RPMI7951 (cell line): ENCODE results near the gene GMPS. TPM values are rescaled to one million over a fixed set of nuclear protein-coding genes. Genes with fewer than 3 reads are reported as not detected.
"Not testable (repeated sequence)": the region's sequence is repeated elsewhere in the genome, so short reads cannot be mapped to it uniquely, and the experiment has no call there.

ENCODE experiments used
- DNase-seq: peaks from one replicate; pipeline ENCODE4 v3.0.0-alpha.2; 2012; ENCODE audit warnings: low read depth
- total RNA-seq: library from RNA; depleted of rRNA; stranded (reverse); fragments of >200 nt; shearing (Covaris generic); gene quantifications from 2 replicates; pipeline ENCODE4 v1.2.3, GENCODE V29; 2014; rRNA removed

The GMPS gene
- total RNA-seq, result 58.1 and 89.0 TPM in 2 replicates

DNA sequence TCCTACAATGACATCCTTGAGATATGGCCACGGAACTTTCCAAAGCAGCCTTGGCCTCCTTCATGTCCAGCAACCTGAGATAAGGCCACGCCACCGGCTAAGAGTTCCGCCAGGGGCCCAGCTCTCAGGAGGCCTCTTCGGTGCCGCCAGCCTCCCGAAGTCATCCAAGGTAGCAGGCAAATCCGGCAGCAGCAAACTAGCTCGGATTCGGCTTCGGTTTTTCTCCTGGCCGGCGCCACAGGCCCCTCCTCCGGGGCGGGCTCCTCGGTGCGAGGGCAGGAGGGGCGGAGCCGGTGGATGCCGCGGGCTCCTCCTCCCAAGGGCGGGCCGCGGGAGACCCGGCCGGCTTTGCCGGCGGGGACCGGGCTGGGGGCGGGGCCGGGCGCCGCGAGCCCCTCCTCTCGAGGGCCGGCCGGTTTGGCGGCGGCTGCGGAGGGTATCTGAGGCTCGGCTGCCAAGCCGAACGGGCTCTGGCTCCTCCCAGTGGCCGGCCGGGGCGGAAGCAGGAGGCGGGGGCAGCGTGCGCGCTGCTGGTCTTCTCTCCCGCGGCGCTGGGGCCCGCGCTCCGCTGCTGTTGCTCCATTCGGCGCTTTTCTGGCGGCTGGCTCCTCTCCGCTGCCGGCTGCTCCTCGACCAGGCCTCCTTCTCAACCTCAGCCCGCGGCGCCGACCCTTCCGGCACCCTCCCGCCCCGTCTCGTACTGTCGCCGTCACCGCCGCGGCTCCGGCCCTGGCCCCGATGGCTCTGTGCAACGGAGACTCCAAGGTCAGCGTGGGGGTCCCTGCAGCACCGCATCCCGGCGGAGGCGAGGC lies at the start of gene GMPS:
Gene GMPS, plus strand, starts transcription at position 518 of the 812 bp plus-strand sequence. Its CDS starts 221 bp downstream, at position 739.
- DNase-seq, result peak; percentile 93

DNA sequence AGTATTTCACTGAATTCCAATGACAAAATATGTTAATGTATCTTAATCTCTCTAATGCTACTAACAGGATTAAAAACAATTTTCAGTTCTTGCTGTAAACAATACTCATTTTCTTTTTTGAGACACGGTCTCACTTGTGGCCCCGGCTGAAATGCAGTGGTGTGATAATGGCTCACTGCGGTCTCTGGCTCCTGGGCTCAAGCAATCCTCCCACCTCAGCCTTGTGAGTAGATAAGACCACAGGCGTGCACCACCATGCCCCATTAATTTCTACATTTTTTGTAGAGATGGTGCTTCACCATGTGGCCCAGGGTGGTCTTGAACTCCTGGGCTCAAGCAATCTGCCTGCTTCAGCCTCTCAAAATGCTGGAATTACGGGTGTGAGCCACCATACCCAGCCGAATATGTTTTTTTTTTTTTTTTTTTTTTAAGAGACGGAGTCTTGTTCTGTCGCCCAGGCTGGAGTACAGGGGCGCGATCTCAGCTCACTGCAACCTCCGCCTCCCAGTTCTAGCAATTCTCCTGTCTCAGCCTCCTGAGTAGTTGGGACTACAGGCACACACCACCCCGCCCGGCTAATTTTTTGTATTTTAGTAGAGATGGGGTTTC lies 41.9 kb upstream of the GMPS start:
- DNase-seq, result not testable (repeated sequence)

DNA sequence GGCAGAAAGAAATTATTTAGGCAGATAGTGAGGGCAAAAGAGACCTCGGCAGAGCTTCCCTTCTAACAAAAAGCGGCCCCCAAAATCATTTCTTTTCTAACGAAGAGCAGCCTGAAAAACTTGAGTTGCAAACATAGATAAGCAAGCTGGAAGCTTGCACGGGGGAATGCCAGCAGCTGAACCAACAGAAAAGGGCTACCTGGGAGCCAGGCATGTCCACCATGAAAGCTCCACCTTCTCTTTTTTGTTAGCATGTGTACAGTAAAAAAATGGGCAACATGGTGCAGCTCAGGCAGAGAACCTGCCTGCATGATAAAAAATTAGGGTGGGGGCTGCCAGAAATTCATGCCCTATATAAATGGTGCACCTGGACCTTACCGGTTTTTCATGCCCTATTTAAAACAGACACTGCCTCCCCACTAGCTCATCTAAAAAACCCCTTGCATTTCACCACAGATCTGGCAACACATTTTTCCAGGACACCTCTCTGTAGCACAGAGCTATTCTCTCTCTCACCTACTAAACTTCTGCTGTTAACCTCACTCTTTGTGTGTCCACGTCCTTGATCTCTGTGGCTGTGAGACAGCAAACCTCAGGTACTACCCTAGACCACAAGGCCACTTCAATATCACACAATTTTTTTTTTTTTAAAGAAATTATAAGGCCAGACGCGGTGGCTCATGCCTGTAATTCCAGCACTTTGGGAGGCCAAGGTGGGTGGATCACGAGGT lies 34.9 kb upstream of the GMPS start:
- DNase-seq, result no peak

DNA sequence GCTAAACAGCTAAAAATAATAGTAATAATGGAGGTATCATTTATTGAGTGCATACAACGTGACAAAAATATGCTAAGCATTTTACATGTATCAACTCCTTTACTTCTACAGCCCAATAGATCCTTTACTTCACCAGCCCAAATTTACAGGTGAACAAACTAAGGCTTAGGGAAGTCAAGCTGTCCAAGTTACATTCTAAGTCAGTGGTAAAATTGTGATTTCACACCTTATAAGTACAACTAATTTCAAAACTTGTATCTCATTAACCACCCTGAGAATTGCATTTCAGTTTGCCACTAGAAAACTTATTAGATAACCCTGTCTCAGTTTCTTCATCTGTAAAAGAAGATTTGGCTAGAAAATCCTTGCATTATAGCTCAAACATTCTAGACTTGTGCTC lies 26.9 kb upstream of the GMPS start:
- DNase-seq, result no peak

DNA sequence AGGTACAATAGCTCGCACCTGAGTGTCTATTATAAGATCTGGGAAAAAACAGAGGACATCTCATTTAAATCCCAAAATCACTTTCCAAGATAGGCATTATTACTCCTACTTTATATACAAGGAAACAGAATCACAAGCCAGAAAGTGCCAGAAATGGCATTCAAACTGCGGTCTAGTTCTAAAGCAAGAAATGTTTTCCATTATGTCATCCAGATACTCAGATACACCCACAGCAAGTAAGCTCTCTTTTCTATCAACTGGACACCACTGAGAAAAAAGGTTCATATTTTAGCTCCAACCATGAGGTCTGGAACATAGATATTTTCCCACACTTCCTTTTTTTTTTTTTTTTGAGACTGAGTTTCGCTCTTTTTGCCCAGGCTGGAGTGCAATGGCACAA lies 24.3 kb upstream of the GMPS start:
- no peak for DNase-seq

DNA sequence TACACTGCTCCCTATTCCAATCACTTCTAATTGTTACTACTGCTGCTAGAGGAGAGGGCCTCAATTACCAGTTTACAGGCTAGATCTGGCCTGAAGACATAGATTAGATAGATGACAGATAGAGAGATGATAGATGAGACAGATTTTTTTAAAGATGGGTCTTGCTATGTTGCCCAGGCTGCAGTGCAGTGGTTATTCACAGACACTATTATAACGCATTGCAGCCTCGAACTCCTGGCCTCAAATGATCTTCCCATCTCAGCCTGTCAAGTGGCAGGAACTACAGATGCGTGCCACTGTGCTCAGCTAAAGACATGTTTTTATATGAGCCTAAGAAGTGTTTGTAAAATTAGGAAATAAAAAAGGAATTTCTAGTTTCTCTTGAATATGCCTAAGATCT lies 22.5 kb upstream of the GMPS start:
- no peak for DNase-seq

DNA sequence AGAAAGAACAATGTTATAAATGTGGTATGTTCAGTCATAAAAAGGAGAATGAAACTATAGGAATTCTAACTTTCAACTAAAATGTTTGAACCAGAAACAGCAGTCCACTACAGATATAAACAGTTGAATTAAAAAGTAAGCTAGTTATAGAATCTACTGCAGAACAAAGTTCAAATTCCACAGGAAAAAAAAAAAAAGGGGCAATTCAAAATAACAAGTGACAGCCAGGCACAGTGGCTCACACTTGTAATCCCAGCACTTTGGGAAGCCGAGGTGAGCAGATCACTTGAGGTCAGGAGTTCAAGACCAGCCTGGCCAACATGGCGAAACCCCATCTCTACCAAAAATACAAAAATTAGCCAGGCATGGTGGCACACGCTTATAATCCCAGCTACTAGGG lies 21.0 kb upstream of the GMPS start:
- not testable (repeated sequence) for DNase-seq

DNA sequence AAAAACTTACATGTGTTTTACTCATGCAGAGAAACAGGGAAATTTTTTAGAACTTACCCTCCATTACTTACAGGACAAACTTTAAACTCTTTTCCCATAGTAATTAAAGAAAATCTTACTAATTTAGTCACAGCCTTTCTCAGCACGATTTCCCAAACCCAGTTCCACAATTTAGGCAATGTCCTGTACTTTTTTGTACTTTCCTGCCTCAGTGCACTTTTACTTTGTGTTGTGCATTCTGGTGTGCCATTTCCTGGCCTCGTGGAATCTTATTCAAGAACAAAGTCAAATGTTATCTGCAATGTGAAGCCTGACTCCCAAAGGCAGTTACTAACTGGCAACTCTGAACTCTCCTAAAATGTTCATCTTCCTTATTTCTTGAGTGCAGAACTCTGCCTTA lies 18.1 kb upstream of the GMPS start:
- DNase-seq, result no peak

DNA sequence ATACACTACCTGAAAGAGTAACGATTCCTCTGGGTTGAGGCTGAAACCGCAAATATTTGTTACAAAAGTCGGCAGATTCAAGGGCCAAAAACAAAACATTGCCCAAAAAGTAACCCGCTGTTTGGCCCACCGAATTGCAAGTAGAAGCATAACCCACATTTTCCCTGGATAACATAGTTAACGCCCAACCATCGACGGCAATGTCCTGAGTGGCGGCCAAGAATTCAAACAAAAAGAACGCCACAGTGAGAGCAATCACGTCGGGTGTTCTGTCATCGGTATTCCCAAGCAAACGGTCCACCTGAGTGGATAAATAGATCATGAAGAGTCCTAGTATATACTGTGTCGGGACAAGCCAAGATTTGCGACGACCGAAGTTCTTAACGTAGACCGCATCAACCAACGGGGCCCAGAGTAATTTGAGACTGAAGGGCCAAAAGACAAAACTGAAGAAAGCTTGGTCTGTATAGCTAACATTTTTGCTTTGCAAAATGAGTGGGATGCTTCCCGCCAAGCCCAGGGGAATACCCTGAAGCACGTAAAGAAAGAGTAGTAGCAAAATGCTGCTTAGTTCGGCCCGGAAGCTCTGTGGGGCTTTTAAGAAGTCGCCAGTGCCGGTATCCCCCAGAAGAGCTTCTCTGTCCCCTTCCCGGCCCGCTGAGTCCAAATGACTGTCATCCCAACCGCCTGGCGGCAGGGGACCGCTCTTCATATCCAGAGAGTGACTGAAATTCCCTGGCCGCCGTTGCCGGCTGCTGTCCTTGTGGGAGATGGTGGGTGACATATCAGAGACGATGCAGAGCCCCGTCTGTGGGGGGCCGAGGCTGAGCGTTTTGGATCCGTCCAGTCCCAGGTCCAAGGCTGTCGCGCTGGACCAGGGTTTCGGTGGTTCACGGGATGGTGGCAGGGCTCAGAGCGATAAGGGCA lies 17.0 kb upstream of the GMPS start:
- DNase-seq, result peak; percentile 31

DNA sequence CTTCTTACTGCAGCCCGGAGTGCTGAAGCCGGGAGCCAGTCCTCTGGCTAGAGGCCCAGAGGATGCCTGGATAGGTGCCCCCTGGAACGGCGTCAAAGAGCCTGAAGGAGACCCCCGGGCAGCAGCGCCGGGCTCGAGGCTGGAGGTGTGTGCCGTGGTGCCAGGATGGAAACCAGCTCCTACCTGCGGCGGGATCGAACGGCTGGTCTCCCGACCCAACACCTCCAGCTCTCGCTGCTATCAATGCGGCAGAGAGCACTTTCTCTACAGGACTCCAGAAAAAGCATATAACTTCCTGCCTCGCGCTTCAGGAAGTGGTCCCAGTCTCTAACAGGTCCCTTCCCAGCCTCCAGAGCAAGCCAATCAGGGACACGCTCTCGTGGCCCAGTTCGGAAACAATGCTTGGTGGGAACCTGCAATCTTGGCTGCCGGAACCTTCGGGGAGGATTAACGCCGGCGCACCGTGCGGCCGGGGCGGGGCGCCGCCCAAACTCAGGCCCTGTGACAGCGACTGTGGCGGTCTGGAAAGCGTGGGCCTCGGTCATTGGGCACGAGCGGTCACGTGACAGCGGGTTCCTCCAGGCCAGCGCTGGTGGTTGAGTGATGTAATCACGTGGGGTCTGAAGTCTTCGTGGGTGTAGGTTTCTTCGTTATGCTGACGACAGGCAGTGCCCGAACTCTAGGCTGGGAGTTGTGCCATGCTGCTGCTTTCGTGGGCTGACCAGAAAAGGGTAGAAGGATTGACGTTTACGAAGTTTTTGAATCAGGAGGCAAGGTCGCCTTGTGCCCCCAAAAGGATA lies 16.1 kb upstream of the GMPS start, which contains the start of gene SLC33A1:
Gene SLC33A1, minus strand, starts transcription at position 287 of the 800 bp plus-strand sequence. CDS start 430 bp downstream, outside the sequence.
- DNase-seq, result peak; percentile 100

DNA sequence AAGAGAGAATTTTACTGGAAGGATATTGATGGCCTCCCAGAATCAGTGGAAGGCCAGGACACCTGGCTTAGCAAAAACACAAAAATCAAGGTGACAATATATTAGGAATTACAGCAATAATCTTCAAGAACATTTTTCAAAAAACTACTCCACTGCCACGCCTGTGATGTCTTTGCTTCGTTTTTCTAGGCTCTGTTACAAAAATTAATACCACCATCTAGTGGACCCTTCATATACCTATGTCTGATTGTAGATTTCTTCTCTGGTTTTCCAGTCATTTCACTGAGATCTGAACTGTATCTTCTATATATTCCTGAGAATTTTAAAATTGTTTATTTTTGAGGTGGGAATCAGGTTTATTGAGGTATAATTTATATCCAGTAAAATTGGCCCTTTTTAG lies 10.6 kb upstream of the GMPS start:
- peak; percentile 40 for DNase-seq

DNA sequence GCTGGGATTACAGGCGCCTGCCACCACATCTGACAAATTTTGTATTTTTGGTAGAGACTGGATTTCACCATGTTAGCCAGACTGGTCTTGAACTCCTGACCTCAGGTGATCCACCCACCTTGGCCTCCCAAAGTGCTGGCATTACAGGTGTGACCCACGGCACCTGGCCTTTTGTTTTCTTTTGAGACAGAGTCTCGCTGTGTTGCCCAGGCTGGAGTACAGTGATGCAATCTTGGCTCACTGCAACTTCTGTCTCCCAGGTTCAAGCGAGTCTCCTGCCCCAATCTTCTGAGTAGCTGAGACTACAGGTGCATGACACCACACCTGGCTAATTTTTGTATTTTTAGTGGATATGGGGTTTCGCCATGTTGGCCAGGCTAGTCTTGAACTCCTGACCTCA lies 10.0 kb upstream of the GMPS start:
- not testable (repeated sequence) for DNase-seq

DNA sequence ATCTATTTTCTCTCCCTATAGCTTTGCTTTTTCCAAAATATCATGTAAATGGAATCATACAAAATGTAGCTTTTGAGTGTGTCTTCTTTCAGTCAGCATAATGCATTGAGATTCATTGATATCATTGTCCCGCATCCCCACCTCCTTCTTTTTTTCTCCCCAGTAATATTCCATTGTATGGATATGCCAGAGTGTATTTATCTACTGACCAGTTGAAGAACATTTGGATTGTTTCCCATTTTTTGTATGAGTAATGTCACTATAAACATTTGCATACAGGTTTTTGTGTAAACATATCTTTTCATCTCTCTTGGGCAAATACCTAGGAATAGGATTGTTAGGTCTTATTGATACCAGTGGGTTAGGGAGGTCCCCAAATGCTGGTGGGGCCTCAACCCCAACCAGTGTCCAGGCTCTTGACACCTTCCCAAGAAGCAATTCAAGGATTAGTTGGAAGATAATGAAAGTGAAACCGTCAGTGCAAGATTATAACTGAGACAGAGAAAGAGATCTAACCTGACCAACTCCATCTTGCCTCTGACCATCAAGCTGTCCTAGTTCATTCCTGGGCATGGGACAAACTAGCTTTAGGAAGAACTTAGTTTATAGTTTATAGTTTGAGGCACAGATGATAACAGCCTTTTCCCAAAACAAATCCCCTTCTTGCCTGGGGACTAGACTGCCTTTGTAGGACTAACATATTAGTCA lies 8.8 kb upstream of the GMPS start:
- peak; percentile 14 for DNase-seq

DNA sequence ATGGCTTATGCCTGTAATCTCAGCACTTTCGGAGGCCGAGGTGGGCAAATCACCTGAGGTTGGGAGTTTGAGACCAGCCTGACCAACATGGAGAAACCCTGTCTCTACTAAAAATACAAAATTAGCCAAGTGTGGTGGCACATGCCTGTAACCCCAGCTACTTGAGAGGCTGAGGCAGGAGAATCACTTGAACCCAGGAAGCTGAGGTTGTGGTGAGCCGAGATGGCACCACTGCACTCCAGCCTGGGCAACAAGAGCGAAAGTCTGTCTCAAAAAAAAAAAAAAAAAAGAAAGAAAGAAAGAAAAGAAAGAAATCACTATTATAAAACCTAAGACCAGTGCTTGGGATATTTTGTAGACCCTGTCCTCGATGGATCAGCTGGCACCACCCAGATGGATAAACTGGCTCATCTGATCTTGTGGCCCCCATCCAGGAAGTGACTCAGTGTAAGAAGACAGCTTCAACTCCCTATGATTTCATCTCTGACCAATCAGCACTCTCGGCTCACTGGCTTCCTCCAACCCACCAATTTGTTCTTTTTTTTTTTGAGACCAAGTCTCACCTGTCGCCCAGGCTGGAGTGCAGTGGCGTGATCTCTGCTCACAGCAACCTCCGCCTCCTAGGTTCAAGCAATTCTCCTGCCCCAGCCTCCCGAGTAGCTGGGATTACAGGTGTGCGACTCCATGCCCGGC lies 8.0 kb upstream of the GMPS start:
- DNase-seq, result peak; percentile 90

DNA sequence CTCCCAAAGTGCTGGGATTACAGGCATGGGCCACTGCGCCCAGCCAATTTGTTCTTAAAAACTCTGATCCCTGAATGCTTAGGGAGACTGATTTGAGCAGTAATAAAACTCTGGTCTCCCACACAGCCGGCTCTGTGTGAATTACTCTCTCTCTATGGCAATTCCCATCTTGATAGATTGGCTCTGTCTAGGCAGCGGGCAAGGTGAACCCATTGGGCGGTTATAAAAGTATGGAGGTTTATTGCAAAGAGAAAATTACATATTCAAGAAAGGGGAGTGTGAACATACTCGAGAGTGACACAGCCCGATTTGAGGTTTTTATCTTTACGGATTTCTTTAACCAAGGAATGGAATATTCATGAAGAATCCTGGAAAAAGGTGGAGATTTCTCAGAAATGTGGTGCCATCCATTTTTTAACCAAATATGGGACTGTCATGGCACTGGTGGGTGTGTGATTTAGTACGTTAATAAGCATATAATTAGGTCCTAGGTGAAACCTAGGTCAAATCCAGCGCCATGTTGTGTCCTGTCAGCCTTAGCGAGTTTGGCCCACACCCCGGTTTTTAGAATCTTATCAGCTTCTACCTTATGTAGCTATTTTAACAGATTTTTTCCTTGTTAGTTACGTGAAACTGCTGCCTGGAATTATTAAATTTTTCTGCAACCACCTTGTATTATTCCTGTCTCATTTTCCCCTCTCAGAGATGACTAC lies 7.2 kb upstream of the GMPS start:
- no peak for DNase-seq

DNA sequence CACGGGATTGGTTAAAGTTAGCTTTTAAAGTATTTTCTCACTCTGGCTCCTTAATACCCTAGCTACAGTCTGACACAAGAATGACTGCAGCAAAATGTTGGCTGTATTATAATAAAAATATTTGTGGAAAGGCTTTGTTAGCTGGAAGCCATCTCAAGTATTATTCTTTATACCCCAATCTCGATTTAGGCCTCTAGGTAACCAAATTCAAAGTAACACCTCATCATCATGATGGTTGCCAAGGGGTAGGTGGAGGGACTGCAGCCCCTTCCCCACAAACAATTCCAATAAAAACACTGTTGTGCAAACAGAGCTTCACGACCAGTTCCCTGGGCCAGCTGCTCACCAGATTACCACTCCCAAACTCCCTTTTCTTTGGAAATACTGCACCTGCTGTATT lies 759 bp upstream of the GMPS start:
- DNase-seq, result no peak

DNA sequence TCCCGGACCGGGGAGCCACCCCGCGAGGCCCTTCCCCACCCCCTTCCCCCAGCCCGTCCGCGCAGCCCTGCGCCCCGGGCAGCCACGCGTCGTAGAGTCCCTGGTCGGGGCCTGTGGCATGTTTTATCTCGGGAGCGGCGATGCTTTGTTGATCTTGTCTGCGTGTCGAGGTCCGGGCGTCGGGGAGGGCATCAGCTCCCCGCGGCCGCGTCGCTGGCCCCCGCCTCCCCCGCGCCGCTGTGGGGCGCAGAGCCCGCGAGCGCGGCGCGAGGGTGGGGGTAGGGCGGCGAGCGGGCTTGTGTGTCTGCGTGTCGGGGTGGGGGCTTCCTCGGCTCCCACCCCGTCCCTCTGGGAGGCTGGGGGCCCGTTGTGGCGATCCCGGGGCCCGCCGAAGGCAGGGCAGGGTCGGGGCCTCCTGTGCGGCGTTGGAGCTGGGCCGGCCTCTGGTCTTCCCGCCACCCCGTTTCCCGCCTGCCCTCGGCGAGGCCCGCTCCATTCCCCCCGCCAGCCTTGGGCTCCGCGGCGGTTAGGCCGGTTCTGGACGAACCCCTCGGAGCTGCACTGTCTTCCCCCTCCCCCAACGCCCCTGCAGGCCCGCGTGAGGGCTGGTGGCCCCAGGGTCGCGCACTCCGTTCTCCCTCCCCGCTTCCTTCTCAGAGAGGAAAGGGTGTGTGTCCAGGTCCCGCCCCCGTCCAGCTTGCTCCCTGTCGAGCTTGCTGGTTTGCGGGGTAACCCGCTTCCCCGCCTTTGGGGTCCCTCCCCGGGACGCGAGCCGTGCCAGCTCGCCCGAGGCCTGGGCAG lies 695 bp downstream of the GMPS start:
- DNase-seq, result peak; percentile 77

DNA sequence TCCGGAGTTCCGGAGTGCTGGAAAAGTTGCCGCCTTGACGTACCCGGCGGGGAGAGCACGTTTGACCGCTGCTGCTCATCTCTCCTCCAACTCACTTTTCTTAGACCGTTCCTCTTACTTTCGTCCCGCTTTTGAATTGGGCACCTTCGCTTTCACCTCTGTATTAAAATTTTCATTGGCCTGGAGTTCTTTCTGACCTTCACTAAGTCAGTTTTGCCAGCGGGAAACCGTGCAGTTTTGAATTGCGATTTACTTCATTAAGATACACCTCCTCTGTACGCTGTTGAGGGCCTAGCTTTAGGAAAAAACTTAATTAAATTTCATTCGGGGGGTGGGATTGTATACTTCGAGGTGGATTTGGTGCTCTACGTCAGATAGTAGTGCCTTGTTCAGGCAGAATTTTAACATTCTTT lies 1.3 kb downstream of the GMPS start:
- no peak for DNase-seq
